GM12878 (cell line): ENCODE results near the gene ENTPD3. TPM values are rescaled to one million over a fixed set of nuclear protein-coding genes. Genes with fewer than 3 reads are reported as not detected.

Experiments
- ATAC-seq: fragments of 200-7000 bp; cut with Tn5 transposase; 3 replicates; pipeline ENCODE4 v1.9.1; 2020; ENCODE audit warnings: mild to moderate bottlenecking, moderate library complexity
- BruUV-seq: library from RNA; stranded (reverse); fragments of 400-500 nt; replicated peaks from 2 replicates; lab custom pipeline; 2021; lab: Mats Ljungman, UMichigan
- CTCF ChIA-PET: fragments of 300-600 bp; sonication (Branson Sonifier 250); formaldehyde crosslinking; extraction: SDS; loops from one replicate; lab custom pipeline; 2021; ENCODE audit warnings: inconsistent platforms; lab: Yijun Ruan, JAX
- POLR2A ChIA-PET: fragments of 350-600 bp; formaldehyde crosslinking; extraction: SDS; loops from one replicate; lab custom pipeline; 2021; ENCODE audit warnings: inconsistent platforms; lab: Charles Lee
- RAD21 ChIA-PET: fragments of 300-600 bp; sonication (Branson Sonifier 250); formaldehyde crosslinking; loops from one replicate; lab custom pipeline; 2023; ENCODE audit warnings: antibody characterized with exemption; ENCODE audit not compliant: unreplicated experiment; lab: Charles Lee
- SMC1A ChIA-PET: fragments of 300-600 bp; sonication (Branson Sonifier 250); formaldehyde crosslinking; loops from one replicate; lab custom pipeline; 2023; ENCODE audit not compliant: unreplicated experiment, uncharacterized antibody; lab: Charles Lee
- DNase-seq: peaks from one replicate; pipeline ENCODE4 v3.0.0-alpha.2; 2011; ENCODE audit warnings: low read depth, low spot score
- FAIRE-seq: peaks from 3 replicates; lab custom pipeline; 2011; peaks lifted over from hg19 to GRCh38; lab: Jason Lieb, UNC
- H2AFZ ChIP-seq: 2 replicates; pipeline ENCODE4 v1.6.0; 2011; ENCODE audit warnings: low read depth, low read length, control low read depth; ENCODE audit not compliant: control insufficient read depth
- H3K27ac ChIP-seq: 2 replicates; pipeline ENCODE4 v1.5.1; 2011; ENCODE audit warnings: control low read depth; ENCODE audit not compliant: control insufficient read depth, insufficient read depth
- H3K27me3 ChIP-seq, 2 experiments: replicated peaks in 1 of 2; 2 replicates each; pipeline versions ENCODE4 v1.6.0 to v1.6.1; 2011; ENCODE audit warnings: low read length in 1 of 2; ENCODE audit not compliant: control insufficient read depth in 2 of 2, insufficient read depth in 2 of 2
- H3K36me3 ChIP-seq, 2 experiments: 2 replicates each; pipeline ENCODE4 v1.5.1; 2011; ENCODE audit warnings: low read length in 1 of 2; ENCODE audit not compliant: control insufficient read depth in 2 of 2, insufficient read depth in 2 of 2
- H3K4me1 ChIP-seq: 2 replicates; pipeline ENCODE4 v1.6.1; 2011; ENCODE audit warnings: mild to moderate bottlenecking, low read length, moderate library complexity, mixed read lengths; ENCODE audit not compliant: control insufficient read depth, insufficient read depth
- H3K4me2 ChIP-seq: 2 replicates; pipeline ENCODE4 v1.6.0; 2011; ENCODE audit warnings: control low read depth; ENCODE audit not compliant: control insufficient read depth, insufficient read depth
- H3K4me3 ChIP-seq: fragments of 200-600 bp; sonication (generic); 2 replicates; pipeline ENCODE4 v1.5.1; 2016
- H3K79me2 ChIP-seq: 2 replicates; pipeline ENCODE4 v1.6.0; 2011; ENCODE audit warnings: low read length; ENCODE audit not compliant: control insufficient read depth, insufficient read depth
- H3K9ac ChIP-seq: 2 replicates; pipeline ENCODE4 v1.8.0; 2011; ENCODE audit warnings: low read length, control low read depth, mixed read lengths; ENCODE audit not compliant: control insufficient read depth, insufficient read depth
- H3K9me3 ChIP-seq: replicated peaks from 3 replicates; pipeline ENCODE4 v1.5.1; 2011; ENCODE audit warnings: mild to moderate bottlenecking, low read length; ENCODE audit not compliant: control insufficient read depth, insufficient read depth
- H4K20me1 ChIP-seq: 2 replicates; pipeline ENCODE4 v1.6.0; 2011; ENCODE audit not compliant: control insufficient read depth, insufficient read depth
- ATF3 ChIP-seq: IDR thresholded peaks from 2 replicates; pipeline ENCODE4 v1.6.1; 2011; ENCODE audit warnings: low read depth, mild to moderate bottlenecking, low read length, moderate library complexity, borderline replicate concordance; ENCODE audit errors: extremely low read depth
- BACH1 ChIP-seq: fragments of 450-650 bp; IDR thresholded peaks from 2 replicates; pipeline ENCODE4 v1.6.1; 2017; ENCODE audit warnings: mild to moderate bottlenecking, borderline replicate concordance
- BHLHE40 ChIP-seq, 2 experiments: fragments of 450-650 bp in 1 of 2; IDR thresholded peaks; 2 replicates each; pipeline ENCODE4 v1.6.1; 2011 to 2017; ENCODE audit warnings: low read depth in 2 of 2, borderline replicate concordance in 1 of 2, improper control_type of control experiment in 1 of 2, low read length in 1 of 2, mild to moderate bottlenecking in 1 of 2
- CBFB ChIP-seq: IDR thresholded peaks from 2 replicates; pipeline ENCODE4 v1.6.1; 2016; ENCODE audit warnings: antibody characterized with exemption, low read depth
- CBX3 ChIP-seq: fragments of 200-600 bp; sonication (generic); IDR thresholded peaks from 2 replicates; pipeline ENCODE4 v1.6.1; 2016; ENCODE audit warnings: low read depth, borderline replicate concordance
- CBX5 ChIP-seq: sonication (generic); IDR thresholded peaks from 2 replicates; pipeline ENCODE4 v1.6.1; 2016; ENCODE audit warnings: low read depth, moderate library complexity, mild to moderate bottlenecking, inconsistent platforms
- CEBPB ChIP-seq, 2 experiments: fragments of 150-350 bp in 1 of 2; IDR thresholded peaks; 2 replicates each; pipeline ENCODE4 v1.6.1; 2012 to 2014; ENCODE audit warnings: low read depth in 2 of 2, low read length in 2 of 2, borderline replicate concordance in 1 of 2, inconsistent platforms in 1 of 2
- HDGF ChIP-seq: fragments of 450-650 bp; IDR thresholded peaks from 2 replicates; pipeline ENCODE4 v1.6.1; 2016; ENCODE audit warnings: antibody characterized with exemption
- MEF2A ChIP-seq: IDR thresholded peaks from 2 replicates; pipeline ENCODE4 v1.6.1; 2011; ENCODE audit warnings: low read depth, mild to moderate bottlenecking, low read length, moderate library complexity; ENCODE audit not compliant: insufficient read depth
- RAD21 ChIP-seq: IDR thresholded peaks from 2 replicates; pipeline ENCODE4 v1.6.1; 2011; ENCODE audit warnings: mild to moderate bottlenecking, low read depth, low read length, moderate library complexity; ENCODE audit not compliant: insufficient read depth
- RBBP5 ChIP-seq: fragments of 200-600 bp; sonication (generic); conservative IDR thresholded peaks from 2 replicates; pipeline ENCODE4 v1.6.1; 2016
- SPI1 ChIP-seq: IDR thresholded peaks from 2 replicates; pipeline ENCODE4 v1.6.1; 2011; ENCODE audit warnings: low read depth, mild to moderate bottlenecking, low read length, moderate library complexity, borderline replicate concordance; ENCODE audit not compliant: insufficient read depth
- SREBF2 ChIP-seq: IDR thresholded peaks from 2 replicates; pipeline ENCODE4 v1.6.1; 2012; ENCODE audit warnings: mild to moderate bottlenecking, low read length
- ZBED1 ChIP-seq: IDR thresholded peaks from 2 replicates; pipeline ENCODE4 v1.6.1; 2016; ENCODE audit warnings: borderline replicate concordance
- WGBS: methylation state at CpG from one replicate; pipeline ENCODE4 v1.1.6; 2016; ENCODE audit warnings: low lambda C conversion rate; ENCODE audit not compliant: insufficient replicate concordance, insufficient coverage; ENCODE audit errors: missing lambda C conversion rate; 5-methylcytosine and 5-hydroxymethylcytosine counted together
- in situ Hi-C: fragments of 300-500 bp; cut with MboI; formaldehyde crosslinking; loops from 9 replicates; pipeline ENCODE4 v1.14.3; 2018; ENCODE audit warnings: mixed read lengths
- intact Hi-C: fragments of 100-400 bp; cut with micrococcal nuclease; formaldehyde crosslinking; loops from one replicate; pipeline ENCODE4 v1.14.2; 2022; ENCODE audit not compliant: unreplicated experiment
- polyA plus RNA-seq, 11 experiments: library from polyadenylated mRNA; depleted of rRNA in 4 of 11; unstranded in 6 of 11; stranded (reverse) in 5 of 11; fragments of >200 nt; fragmentation: Nextera tagmentation in 4 of 11; fragmentation: Illumina TruSeq in 1 of 11; extraction: Ambion mirVana in 4 of 11; extraction: Trizol in 1 of 11; gene quantifications; 1 replicate in 1 of 11; 2 replicates in 10 of 11; pipeline versions ENCODE4 v1.2.1 to v1.2.3, GENCODE V29; 2011 to 2016; ENCODE audit warnings: inconsistent platforms in 2 of 11, missing spikeins in 2 of 11, low read depth in 1 of 11
- total RNA-seq, 4 experiments: library from RNA; depleted of rRNA in 3 of 4; stranded (reverse); fragments of >200 nt in 3 of 4; fragmentation: Illumina TruSeq in 1 of 4; extraction: Trizol in 1 of 4; gene quantifications; 2 replicates each; pipeline versions ENCODE4 v1.2.1 to v1.2.3, GENCODE V29; 2013 to 2021
- TF ChIP-seq, protein P1 (sequence below): fragments of 450-650 bp; IDR thresholded peaks from 2 replicates; pipeline ENCODE4 v1.6.1; 2017; ENCODE audit warnings: mild to moderate bottlenecking, moderate library complexity
- TF ChIP-seq, protein P2 (sequence below): fragments of 150-350 bp; IDR thresholded peaks from 2 replicates; pipeline ENCODE4 v1.6.1; 2014; ENCODE audit warnings: mild to moderate bottlenecking, low read depth, low read length

ENTPD3 gene
- total and polyA plus RNA-seq, 10 of the 15 experiments (the other 5 are each of a cell fraction or from before 2014, with no cell fraction given) = 0.03 TPM; not detected in 9

DNA sequence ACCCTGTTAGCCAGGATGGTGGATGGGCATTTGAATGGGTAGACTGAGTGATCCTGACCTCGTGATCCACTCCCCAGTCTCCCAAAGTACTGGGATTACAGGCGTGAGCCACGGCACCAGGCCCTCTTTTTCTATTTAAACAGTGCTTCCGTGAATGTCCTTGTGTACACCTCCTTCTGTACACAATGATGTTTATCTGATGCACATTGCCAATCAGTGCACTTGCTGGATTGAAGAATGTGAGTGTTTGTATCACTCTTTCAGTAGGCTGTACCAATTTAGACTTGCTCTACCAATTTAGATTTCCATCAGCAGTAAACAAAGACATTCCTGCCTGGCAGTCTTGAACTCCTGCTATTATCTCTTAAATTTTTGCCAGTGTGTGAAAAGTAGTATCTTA lies 81.0 kb downstream of the ENTPD3 start:
- Histone ChIP-seq H3K36me3 (peaks cover 2 to 8% of the 10 kb centered on the region in 2 experiments), H3K27ac (no peak overlapping the region), H3K4me1 (no peaks in the 10 kb centered on the region), H3K79me2 (no peaks in the 10 kb centered on the region), H2AFZ (no peak overlapping the region), H3K4me3 (no peak overlapping the region), H3K27me3 (no peaks in the 10 kb centered on the region), H3K4me2 (no peak overlapping the region), H3K9me3 (no peaks in the 10 kb centered on the region), H4K20me1 (no peaks in the 10 kb centered on the region), H3K9ac (no peak overlapping the region)
- in situ Hi-C loops (no loop called here), intact Hi-C loops (no loop called here)
- SMC1A ChIA-PET = no interaction called here
- POLR2A ChIA-PET = no interaction called here
- ATAC-seq = no peak
- no peak for TF ChIP-seq CBX3
- no peak for TF ChIP-seq HDGF
- TF ChIP-seq CEBPB (IDR thresholded peaks at IDR 0.05; ENCODE audit: borderline replicate concordance in 1 of 2, low read depth in 2 of 2, low read length in 2 of 2) = no peak
- no peak for TF ChIP-seq MEF2A
- TF ChIP-seq BACH1 = no peak
- no peak for TF ChIP-seq ATF3
- no peak for TF ChIP-seq SREBF2
- no peak for TF ChIP-seq SPI1
- no peak for TF ChIP-seq BHLHE40 (IDR thresholded peaks at IDR 0.05; ENCODE audit: borderline replicate concordance in 1 of 2, low read depth in 2 of 2, low read length in 1 of 2)
- no peak for TF ChIP-seq ZBED1
- TF ChIP-seq, protein P1, sequence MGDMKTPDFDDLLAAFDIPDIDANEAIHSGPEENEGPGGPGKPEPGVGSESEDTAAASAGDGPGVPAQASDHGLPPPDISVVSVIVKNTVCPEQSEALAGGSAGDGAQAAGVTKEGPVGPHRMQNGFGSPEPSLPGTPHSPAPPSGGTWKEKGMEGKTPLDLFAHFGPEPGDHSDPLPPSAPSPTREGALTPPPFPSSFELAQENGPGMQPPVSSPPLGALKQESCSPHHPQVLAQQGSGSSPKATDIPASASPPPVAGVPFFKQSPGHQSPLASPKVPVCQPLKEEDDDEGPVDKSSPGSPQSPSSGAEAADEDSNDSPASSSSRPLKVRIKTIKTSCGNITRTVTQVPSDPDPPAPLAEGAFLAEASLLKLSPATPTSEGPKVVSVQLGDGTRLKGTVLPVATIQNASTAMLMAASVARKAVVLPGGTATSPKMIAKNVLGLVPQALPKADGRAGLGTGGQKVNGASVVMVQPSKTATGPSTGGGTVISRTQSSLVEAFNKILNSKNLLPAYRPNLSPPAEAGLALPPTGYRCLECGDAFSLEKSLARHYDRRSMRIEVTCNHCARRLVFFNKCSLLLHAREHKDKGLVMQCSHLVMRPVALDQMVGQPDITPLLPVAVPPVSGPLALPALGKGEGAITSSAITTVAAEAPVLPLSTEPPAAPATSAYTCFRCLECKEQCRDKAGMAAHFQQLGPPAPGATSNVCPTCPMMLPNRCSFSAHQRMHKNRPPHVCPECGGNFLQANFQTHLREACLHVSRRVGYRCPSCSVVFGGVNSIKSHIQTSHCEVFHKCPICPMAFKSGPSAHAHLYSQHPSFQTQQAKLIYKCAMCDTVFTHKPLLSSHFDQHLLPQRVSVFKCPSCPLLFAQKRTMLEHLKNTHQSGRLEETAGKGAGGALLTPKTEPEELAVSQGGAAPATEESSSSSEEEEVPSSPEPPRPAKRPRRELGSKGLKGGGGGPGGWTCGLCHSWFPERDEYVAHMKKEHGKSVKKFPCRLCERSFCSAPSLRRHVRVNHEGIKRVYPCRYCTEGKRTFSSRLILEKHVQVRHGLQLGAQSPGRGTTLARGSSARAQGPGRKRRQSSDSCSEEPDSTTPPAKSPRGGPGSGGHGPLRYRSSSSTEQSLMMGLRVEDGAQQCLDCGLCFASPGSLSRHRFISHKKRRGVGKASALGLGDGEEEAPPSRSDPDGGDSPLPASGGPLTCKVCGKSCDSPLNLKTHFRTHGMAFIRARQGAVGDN = no peak
- no peak for TF ChIP-seq RAD21
- TF ChIP-seq RBBP5 = no peak
- no peak for TF ChIP-seq CBFB
- TF ChIP-seq, protein P2, sequence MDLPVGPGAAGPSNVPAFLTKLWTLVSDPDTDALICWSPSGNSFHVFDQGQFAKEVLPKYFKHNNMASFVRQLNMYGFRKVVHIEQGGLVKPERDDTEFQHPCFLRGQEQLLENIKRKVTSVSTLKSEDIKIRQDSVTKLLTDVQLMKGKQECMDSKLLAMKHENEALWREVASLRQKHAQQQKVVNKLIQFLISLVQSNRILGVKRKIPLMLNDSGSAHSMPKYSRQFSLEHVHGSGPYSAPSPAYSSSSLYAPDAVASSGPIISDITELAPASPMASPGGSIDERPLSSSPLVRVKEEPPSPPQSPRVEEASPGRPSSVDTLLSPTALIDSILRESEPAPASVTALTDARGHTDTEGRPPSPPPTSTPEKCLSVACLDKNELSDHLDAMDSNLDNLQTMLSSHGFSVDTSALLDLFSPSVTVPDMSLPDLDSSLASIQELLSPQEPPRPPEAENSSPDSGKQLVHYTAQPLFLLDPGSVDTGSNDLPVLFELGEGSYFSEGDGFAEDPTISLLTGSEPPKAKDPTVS = no peak
- no peak for TF ChIP-seq CBX5
- WGBS = 97% methylated on average over 4 of the region's 4 CpGs
- RAD21 ChIA-PET = no interaction called here
- CTCF ChIA-PET = no interaction called here
- FAIRE-seq = no peak
- BruUV-seq = no TSS peak
- DNase-seq = no peak
